Stimulated activated CD8-positive, alpha-beta memory T cell treated with anti-CD3 and anti-CD28 coated beads, Interleukin-2, amount 100 ng/mL, for 48 hours (primary cell): ENCODE results near the gene VAPA.
A peak's percentile ranks its signal among the peaks of the same experiment; 100 is the strongest.

Source experiments
- DNase-seq, 2 donors: peaks; one replicate each; pipeline ENCODE4 v3.0.0-alpha.2; 2020; ENCODE audit warnings: low read depth in 2 of 2

The VAPA gene

DNA sequence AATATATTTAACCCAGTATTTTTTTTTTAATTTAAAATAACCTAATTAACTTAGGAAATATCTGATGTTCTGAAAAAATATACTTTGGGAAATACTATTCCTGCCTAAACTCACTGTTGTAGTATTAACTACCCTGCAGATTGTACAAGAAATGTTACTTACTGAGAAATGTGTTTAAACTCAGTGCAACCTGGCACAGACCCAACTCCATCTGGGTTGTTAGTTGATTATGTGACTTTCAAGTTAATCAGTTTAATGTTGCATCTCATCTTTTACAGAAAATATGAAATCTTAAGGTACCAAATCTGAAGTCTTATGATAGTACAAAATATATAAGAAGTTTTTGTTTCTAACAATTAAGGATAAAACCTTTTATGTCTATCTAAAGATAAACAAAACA lies 27.3 kb downstream of the VAPA start:
- no peak for DNase-seq

- no peak for DNase-seq
These were observed 27.8 kb downstream of the VAPA start for GRCh38 chr18:9941660-9942059.

- no peak for DNase-seq
These were observed 29.5 kb downstream of the VAPA start for GRCh38 chr18:9943311-9943710.

DNA sequence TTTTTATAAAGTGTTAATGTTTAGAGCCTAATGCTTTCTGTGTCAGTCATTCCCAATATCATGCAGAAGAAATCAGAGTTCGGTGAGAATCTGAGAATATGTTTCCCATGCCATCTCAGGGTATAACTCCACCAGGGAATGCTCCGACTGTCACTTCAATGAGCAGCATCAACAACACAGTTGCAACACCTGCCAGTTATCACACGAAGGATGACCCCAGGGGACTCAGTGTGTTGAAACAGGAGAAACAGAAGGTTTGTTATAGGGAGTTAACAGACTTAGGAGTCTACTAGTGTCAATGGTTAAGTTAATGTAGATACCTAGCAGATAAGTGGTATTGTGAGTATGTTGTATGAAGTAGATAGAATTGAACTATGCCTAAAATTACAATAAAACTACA lies 31.0 kb downstream of the VAPA start:
- DNase-seq: no peak

- DNase-seq: no peak
These were observed 33.0 kb downstream of the VAPA start for GRCh38 chr18:9946831-9947230.

DNA sequence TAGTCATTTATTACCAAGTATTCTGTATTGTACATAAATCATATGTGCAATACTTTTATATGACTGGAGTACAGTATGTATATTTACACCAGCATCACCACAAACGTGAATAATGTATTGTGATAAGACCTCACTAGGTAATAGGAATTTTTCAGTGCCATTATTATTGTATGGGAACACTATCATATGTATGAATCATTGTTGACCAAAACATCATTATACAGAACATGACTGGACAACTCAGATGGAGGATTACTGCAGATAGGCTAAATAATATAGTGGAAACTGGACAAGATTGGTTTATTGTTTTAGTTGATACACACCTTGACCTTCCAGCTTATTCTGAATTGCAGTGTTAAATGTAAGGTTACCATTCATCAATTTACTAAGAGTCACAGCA lies 33.4 kb downstream of the VAPA start:
- DNase-seq: no peak

GRCh38 chr18:9949315-9949714 lies 35.5 kb downstream of the VAPA start:
- no peak for DNase-seq

- no peak for DNase-seq
These were observed 36.0 kb downstream of the VAPA start for GRCh38 chr18:9949861-9950260.

- DNase-seq: no peak
These were observed 36.6 kb downstream of the VAPA start for GRCh38 chr18:9950289-9951016.

DNA sequence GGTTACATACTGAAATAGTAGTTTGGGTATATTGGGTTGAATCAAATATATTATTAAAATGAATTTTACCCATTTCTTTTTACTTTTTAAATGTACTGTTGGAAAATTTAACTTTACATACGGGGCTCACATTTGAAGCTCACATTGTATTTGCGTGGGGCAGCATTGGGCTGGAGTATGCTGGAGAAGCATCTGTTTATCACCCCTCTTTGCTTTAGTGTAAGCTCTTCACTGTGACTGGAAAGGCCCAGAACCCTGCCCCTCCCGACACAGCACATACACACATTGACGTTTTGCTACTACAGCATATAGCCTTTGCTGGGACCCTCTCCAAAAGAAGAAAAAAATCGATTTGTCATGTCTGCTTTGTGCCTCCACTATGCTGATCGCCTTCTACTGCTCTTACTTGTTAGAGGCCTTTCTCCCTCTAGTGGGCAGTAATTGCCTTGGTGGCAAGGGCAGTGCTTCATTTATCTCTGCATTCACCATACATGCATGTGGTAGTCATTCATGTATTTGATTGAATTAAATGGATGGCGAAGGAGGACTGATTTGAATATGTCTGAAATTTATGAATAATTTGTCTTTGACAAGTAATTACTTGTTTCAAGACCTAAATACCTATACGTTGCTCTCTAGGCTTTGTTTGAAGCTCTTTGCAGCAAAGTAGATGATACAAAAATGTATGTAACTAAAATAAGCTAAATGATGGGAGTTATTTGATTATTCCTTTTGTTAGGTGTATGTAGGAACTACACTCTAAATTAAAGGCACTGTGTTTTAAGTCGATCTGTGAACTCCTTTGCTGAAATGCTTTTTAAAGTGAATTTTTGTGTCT lies 37.4 kb downstream of the VAPA start:
- no peak for DNase-seq

- no peak for DNase-seq
These were observed 39.0 kb downstream of the VAPA start for GRCh38 chr18:9952633-9953416.

- no peak for DNase-seq
These were observed 45.1 kb downstream of the VAPA start for GRCh38 chr18:9958861-9959399.

GRCh38 chr18:9959564-9959963 lies 45.7 kb downstream of the VAPA start:
- no peak for DNase-seq

- DNase-seq: no peak
These were observed 46.6 kb downstream of the VAPA start for GRCh38 chr18:9960258-9960904.

DNA sequence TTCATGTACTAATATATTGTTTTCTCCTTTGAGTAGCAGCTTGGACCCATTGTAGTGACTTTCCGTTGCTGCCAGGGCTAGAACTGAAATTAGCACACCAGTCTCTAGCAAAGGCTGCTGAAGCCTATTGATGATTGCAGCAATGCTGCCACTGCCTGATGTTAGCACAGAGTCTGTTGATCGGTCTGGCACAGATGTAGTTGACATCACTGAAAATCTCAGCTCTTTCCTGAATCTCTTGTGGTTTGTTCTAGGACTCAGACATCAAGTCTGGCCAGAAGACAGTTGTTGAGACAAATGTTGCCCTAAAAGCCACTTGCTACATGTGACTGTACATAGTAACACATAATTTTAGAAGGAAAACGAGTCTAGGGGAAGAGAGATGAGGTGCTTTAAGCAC lies 47.2 kb downstream of the VAPA start:
- no peak for DNase-seq

- DNase-seq: no peak
These were observed 52.2 kb downstream of the VAPA start for GRCh38 chr18:9965711-9966624.

GRCh38 chr18:9968081-9968848 lies 54.4 kb downstream of the VAPA start:
- no peak for DNase-seq

DNA sequence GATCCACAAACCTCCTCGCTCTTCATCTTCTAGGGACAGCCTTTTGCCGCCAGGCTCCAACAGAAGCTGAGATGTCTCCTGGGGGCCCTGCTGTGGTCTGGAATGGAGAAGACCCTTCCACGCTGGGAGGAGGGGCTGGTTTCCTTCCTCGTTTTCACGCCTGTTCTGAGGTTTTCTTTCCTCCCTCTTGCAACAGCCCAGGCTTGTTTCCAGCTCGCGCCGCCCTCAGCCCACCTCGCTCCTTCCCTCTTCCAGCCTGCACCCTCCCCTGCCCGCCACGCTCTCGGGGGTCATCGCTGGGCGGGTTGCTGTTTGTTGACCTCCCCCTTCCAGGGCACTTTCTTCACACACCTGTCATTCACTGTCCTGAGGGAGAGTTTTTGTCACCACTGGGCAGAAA lies 55.4 kb downstream of the VAPA start:
- DNase-seq: no peak

DNA sequence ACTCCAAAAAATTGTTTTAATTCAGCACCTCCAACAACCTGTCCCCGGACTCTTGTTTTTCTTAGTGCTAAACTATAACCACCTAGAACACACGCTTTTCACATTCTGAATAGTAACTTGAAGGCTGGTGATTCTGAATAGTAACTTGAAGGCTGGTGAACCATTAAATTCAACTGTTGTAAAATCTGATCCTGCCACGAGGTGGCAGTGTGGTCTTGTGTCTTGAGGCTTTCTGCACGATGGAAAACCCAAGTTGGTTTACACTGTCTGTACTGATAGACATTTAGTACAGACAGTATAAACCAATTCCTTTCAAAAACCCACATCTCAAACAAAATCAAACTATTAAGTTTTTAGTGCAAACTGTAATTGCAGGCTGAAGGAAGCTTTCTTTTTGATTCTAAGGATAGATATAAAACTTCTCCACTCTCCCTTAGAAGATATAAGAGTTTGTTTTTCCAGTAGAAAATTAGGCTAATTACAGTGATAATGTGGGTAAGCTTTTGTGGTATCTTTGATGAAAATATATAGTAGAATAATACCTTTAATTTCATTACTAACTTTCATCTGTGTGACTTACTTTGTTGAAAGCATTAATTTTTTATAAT lies 57.6 kb downstream of the VAPA start:
- peak; percentile 38 for DNase-seq
